Astrocyte of the spinal cord (primary cell): ENCODE results near the gene PLEKHA1.

Source experiments
- DNase-seq: peaks from one replicate; pipeline ENCODE4 v3.0.0; 2011; ENCODE audit warnings: low read depth, low spot score
- H3K4me3 ChIP-seq: 2 replicates; pipeline ENCODE4 v1.5.1; 2011; ENCODE audit warnings: low read depth, mild to moderate bottlenecking, low read length, moderate library complexity
- in situ Hi-C: cut with HindIII; loops from 2 replicates; pipeline ENCODE4 v1.10.0; 2017; ENCODE audit warnings: low sequenced_read_pairs
- TF ChIP-seq, protein P1 (sequence below): IDR thresholded peaks from 2 replicates; pipeline ENCODE4 v1.5.1; 2012; ENCODE audit warnings: low read depth, mild to moderate bottlenecking, low read length, inconsistent platforms

PLEKHA1 gene

GRCh38 chr10:122421742-122422141, 47.2 kb downstream of the PLEKHA1 start:
- no peak for DNase-seq
- TF ChIP-seq, protein P1, sequence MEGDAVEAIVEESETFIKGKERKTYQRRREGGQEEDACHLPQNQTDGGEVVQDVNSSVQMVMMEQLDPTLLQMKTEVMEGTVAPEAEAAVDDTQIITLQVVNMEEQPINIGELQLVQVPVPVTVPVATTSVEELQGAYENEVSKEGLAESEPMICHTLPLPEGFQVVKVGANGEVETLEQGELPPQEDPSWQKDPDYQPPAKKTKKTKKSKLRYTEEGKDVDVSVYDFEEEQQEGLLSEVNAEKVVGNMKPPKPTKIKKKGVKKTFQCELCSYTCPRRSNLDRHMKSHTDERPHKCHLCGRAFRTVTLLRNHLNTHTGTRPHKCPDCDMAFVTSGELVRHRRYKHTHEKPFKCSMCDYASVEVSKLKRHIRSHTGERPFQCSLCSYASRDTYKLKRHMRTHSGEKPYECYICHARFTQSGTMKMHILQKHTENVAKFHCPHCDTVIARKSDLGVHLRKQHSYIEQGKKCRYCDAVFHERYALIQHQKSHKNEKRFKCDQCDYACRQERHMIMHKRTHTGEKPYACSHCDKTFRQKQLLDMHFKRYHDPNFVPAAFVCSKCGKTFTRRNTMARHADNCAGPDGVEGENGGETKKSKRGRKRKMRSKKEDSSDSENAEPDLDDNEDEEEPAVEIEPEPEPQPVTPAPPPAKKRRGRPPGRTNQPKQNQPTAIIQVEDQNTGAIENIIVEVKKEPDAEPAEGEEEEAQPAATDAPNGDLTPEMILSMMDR, result no peak
- in situ Hi-C loops, result no loop called here
- no peak overlapping the region for H3K4me3 ChIP-seq

DNA sequence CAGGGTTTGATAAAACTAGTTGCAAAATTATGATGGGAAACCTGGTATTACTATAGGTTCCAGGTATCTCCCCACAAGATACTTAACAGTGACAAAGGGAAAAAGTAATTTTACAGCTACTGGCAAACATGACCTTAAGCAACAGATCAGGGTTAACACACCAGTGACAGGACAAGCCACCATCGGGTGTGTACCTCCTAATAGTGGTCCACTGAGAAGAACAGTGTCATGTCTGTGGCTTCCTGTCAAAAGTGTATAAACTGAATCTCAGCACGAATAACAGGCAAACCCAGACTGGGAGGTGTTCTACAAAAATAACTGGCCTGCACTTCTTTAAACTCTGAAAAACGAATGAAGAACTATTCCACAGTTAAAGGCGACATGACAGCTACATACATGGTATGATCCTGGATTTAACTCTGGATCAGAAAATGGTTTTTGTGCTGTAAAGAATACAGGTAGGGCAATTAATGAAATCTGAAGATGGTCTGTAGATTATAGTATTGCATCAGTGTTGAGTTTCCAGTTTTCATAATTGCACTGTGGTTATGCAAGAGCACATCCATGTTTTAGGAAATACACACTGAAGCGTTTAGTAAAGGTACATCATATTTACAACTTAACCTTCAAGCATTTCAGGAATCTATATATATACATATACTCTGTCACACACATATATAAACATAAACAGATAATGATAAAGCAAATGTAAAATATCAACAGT, 47.9 kb downstream of the PLEKHA1 start:
- in situ Hi-C loops, result no loop called here
- no peak overlapping the region for H3K4me3 ChIP-seq
- TF ChIP-seq, protein P1, result no peak

GRCh38 chr10:122424059-122424458, 49.6 kb downstream of the PLEKHA1 start:
- no peak overlapping the region for H3K4me3 ChIP-seq
- TF ChIP-seq, protein P1, result no peak
- DNase-seq, result no peak
- in situ Hi-C loops, result no loop called here

More for the DNA sequence above, 47.9 kb downstream of the PLEKHA1 start:
- no peak for DNase-seq

DNA sequence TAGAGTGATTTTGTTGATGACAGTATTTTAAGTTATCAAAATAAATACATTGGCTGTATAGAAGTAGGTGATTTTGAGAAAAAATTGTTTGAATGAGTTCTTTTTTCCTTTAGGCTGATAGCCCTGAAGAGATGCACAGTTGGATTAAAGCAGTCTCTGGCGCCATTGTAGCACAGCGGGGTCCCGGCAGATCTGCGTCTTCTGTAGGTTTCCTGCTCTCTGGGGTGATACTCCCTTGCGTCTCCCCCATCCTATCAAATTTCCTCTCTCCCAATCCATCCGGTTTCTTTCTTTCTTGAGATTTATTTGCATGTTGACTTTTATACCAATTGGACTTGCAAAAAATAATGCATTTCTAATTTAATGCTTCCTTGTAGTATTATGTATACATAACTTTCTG, 52.3 kb downstream of the PLEKHA1 start:
- no peak overlapping the region for H3K4me3 ChIP-seq
- DNase-seq, result no peak
- in situ Hi-C loops, result no loop called here
- TF ChIP-seq, protein P1, result no peak

DNA sequence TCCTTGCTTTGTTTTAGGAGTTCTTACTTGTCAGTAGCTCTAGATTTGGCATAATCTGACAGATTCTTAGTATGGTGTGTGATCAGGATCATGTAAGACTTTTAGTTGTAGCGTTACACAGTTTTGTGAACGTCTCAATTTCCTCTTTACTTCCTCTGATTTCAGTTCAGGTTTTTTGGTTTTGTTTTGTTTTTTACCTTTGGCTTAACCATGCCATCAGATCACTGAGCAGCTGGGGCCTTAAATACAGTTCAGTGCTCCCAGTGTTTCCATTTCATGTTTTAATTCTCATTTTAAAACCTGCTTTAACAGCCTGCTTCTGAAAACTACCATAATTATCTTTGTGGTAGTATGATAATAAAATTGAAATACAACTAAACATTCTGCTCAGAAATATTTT, 52.8 kb downstream of the PLEKHA1 start:
- in situ Hi-C loops, result no loop called here
- no peak for DNase-seq
- TF ChIP-seq, protein P1, result no peak
- H3K4me3 ChIP-seq, result no peak overlapping the region

DNA sequence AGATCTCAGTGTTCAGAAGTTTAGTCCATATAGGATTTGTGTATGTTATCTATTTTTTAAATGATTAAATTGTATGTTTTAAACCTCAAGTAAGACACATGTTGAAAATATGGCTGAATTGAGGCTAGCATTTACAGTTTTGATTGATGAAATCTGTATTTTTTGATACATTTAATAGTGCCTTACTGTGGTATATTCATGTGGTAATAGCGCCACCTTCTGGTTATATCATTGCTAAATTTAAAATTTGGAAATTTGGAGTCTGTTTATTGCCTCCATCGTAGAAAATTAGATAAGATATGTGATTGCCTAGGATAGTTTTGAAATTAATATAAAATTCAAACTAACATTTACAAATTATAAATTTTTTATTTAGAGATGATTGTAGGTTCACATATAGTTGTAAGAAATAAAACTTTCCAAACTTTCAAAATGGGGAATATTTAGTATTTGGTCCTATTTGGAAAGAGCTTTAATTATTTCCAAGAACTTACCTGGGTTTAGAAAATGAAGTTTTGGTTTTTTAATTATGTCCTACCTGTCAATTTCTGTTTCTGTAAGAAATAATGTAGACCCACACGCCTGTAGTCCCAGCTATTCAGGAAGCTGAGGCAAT, 60.8 kb downstream of the PLEKHA1 start:
- peak; percentile 67 for DNase-seq
- in situ Hi-C loops, result no loop called here
- TF ChIP-seq, protein P1, result peak; percentile 29

More for the DNA sequence above, 60.8 kb downstream of the PLEKHA1 start:
- H3K4me3 ChIP-seq, result no peak overlapping the region
